Central memory CD8-positive, alpha-beta T cell (primary cell): Measurements from ENCODE around the gene AGBL5.

ENCODE experiments used
- ATAC-seq: fragments of 150-1000 bp; cut with Tn5 transposase; replicated peaks from 2 replicates; pipeline ENCODE4 v1.10.0; 2022; ENCODE audit warnings: mild to moderate bottlenecking, moderate FRiP score, moderate number of reproducible peaks; ENCODE audit not compliant: poor library complexity, severe bottlenecking; ENCODE audit errors: extremely low read depth
- DNase-seq, 2 donors: peaks; one replicate each; pipeline ENCODE4 v3.0.0; 2021; ENCODE audit warnings: low spot score in 2 of 2
- H3K27ac Mint-ChIP-seq: one replicate; pipeline ENCODE4 v1.8.0; 2022; ENCODE audit warnings: low read depth, mild to moderate bottlenecking, moderate library complexity, mixed read lengths
- H3K27me3 Mint-ChIP-seq: one replicate; pipeline ENCODE4 v1.8.0; 2022; ENCODE audit warnings: mixed read lengths
- H3K36me3 Mint-ChIP-seq: one replicate; pipeline ENCODE4 v1.8.0; 2022; ENCODE audit warnings: mild to moderate bottlenecking, moderate library complexity, mixed read lengths; ENCODE audit not compliant: insufficient read depth
- H3K4me1 Mint-ChIP-seq: one replicate; pipeline ENCODE4 v1.8.0; 2022; ENCODE audit warnings: mixed read lengths
- H3K4me3 Mint-ChIP-seq: one replicate; pipeline ENCODE4 v1.8.0; 2022; ENCODE audit warnings: mild to moderate bottlenecking, moderate library complexity, mixed read lengths
- H3K9me3 Mint-ChIP-seq: one replicate; pipeline ENCODE4 v1.8.0; 2022; ENCODE audit warnings: mixed read lengths

Gene AGBL5

GRCh38 chr2:27050996-27051901, at the start of gene AGBL5:
Gene AGBL5, plus strand, starts transcription at chr2:27051668. Its CDS starts 1,291 bp downstream, at chr2:27052959.
- DNase-seq (peak; percentile 97 to 98), ATAC-seq (peak; percentile 79)
- H3K27me3 Mint-ChIP-seq, result peaks cover 13% of the 10 kb centered on the region
- H3K27ac Mint-ChIP-seq, result peak within 1 kb of the TSS; percentile 100
- peaks cover 30% of the 10 kb centered on the region for H3K4me1 Mint-ChIP-seq
- H3K36me3 Mint-ChIP-seq, result peaks cover 44% of the 10 kb centered on the region
- H3K9me3 Mint-ChIP-seq, result peaks cover 8% of the 10 kb centered on the region
- peak within 1 kb of the TSS; percentile 98 for H3K4me3 Mint-ChIP-seq

- H3K9me3 Mint-ChIP-seq, result no peaks in the 10 kb centered on the region
- H3K27ac Mint-ChIP-seq, result no peak overlapping the region
- H3K27me3 Mint-ChIP-seq, result peaks cover 36% of the 10 kb centered on the region
- H3K4me1 Mint-ChIP-seq, result no peaks in the 10 kb centered on the region
- H3K4me3 Mint-ChIP-seq, result no peak overlapping the region
- H3K36me3 Mint-ChIP-seq, result no peaks in the 10 kb centered on the region
- DNase-seq (no peak), ATAC-seq (no peak)
These were observed 49.5 kb upstream of the AGBL5 start for GRCh38 chr2:27001950-27002349.

- H3K36me3 Mint-ChIP-seq, result no peaks in the 10 kb centered on the region
- H3K9me3 Mint-ChIP-seq, result no peaks in the 10 kb centered on the region
- no peak overlapping the region for H3K4me3 Mint-ChIP-seq
- ATAC-seq (no peak), DNase-seq (no peak)
- peaks cover 36% of the 10 kb centered on the region for H3K27me3 Mint-ChIP-seq
- no peak overlapping the region for H3K27ac Mint-ChIP-seq
- H3K4me1 Mint-ChIP-seq, result no peaks in the 10 kb centered on the region
These were observed 48.5 kb upstream of the AGBL5 start for GRCh38 chr2:27003007-27003406.

GRCh38 chr2:27003857-27004256, 47.6 kb upstream of the AGBL5 start:
- H3K9me3 Mint-ChIP-seq, result no peaks in the 10 kb centered on the region
- no peak for ATAC-seq
- DNase-seq, result no peak
- peaks cover 31% of the 10 kb centered on the region for H3K27me3 Mint-ChIP-seq
- H3K4me3 Mint-ChIP-seq, result no peak overlapping the region
- H3K36me3 Mint-ChIP-seq, result no peaks in the 10 kb centered on the region
- H3K4me1 Mint-ChIP-seq, result no peaks in the 10 kb centered on the region
- H3K27ac Mint-ChIP-seq, result no peak overlapping the region

- no peaks in the 10 kb centered on the region for H3K9me3 Mint-ChIP-seq
- H3K27ac Mint-ChIP-seq, result no peak overlapping the region
- H3K36me3 Mint-ChIP-seq, result peaks cover 2% of the 10 kb centered on the region
- no peaks in the 10 kb centered on the region for H3K4me1 Mint-ChIP-seq
- H3K27me3 Mint-ChIP-seq, result peaks cover 26% of the 10 kb centered on the region
- ATAC-seq, result no peak
- no peak overlapping the region for H3K4me3 Mint-ChIP-seq
- no peak for DNase-seq
These were observed 44.7 kb upstream of the AGBL5 start for GRCh38 chr2:27006602-27007415.

GRCh38 chr2:27007416-27008374, 43.8 kb upstream of the AGBL5 start:
- H3K4me1 Mint-ChIP-seq, result no peaks in the 10 kb centered on the region
- no peaks in the 10 kb centered on the region for H3K9me3 Mint-ChIP-seq
- H3K27ac Mint-ChIP-seq, result no peak overlapping the region
- DNase-seq (no peak), ATAC-seq (no peak)
- no peak overlapping the region for H3K4me3 Mint-ChIP-seq
- peaks cover 25% of the 10 kb centered on the region for H3K27me3 Mint-ChIP-seq
- H3K36me3 Mint-ChIP-seq, result peaks cover 2% of the 10 kb centered on the region

GRCh38 chr2:27008678-27009077, 42.8 kb upstream of the AGBL5 start:
- no peaks in the 10 kb centered on the region for H3K9me3 Mint-ChIP-seq
- ATAC-seq, result no peak
- H3K4me3 Mint-ChIP-seq, result no peak overlapping the region

GRCh38 chr2:27009083-27009482, 42.4 kb upstream of the AGBL5 start:
- ATAC-seq, result no peak
- Mint-ChIP-seq H3K27ac (no peak overlapping the region), H3K4me3 (no peak overlapping the region), H3K36me3 (peaks cover 2% of the 10 kb centered on the region), H3K27me3 (peaks cover 11% of the 10 kb centered on the region), H3K4me1 (no peaks in the 10 kb centered on the region), H3K9me3 (no peaks in the 10 kb centered on the region)
- no peak for DNase-seq

More at GRCh38 chr2:27008678-27009077, 42.8 kb upstream of the AGBL5 start:
- Mint-ChIP-seq H3K27me3 (peaks cover 15% of the 10 kb centered on the region), H3K4me1 (no peaks in the 10 kb centered on the region), H3K27ac (no peak overlapping the region), H3K36me3 (peaks cover 2% of the 10 kb centered on the region)
- DNase-seq, result no peak

GRCh38 chr2:27009716-27010115, 41.8 kb upstream of the AGBL5 start:
- no peak for ATAC-seq
- Mint-ChIP-seq H3K4me3 (no peak overlapping the region), H3K9me3 (no peaks in the 10 kb centered on the region), H3K4me1 (no peaks in the 10 kb centered on the region), H3K36me3 (peaks cover 4% of the 10 kb centered on the region), H3K27me3 (peaks cover 8% of the 10 kb centered on the region), H3K27ac (no peak overlapping the region)
- no peak for DNase-seq

GRCh38 chr2:27010139-27010538, 41.3 kb upstream of the AGBL5 start:
- Mint-ChIP-seq H3K4me1 (no peaks in the 10 kb centered on the region), H3K27me3 (peaks cover 6% of the 10 kb centered on the region), H3K4me3 (no peak overlapping the region), H3K9me3 (no peaks in the 10 kb centered on the region), H3K27ac (no peak overlapping the region), H3K36me3 (peaks cover 4% of the 10 kb centered on the region)
- DNase-seq (no peak), ATAC-seq (no peak)

- Mint-ChIP-seq H3K4me3 (no peak overlapping the region), H3K9me3 (no peaks in the 10 kb centered on the region), H3K4me1 (no peaks in the 10 kb centered on the region), H3K36me3 (peaks cover 9% of the 10 kb centered on the region), H3K27ac (no peak overlapping the region), H3K27me3 (no peaks in the 10 kb centered on the region)
- DNase-seq (no peak), ATAC-seq (no peak)
These were observed 37.7 kb upstream of the AGBL5 start for GRCh38 chr2:27013738-27014137.
